Endothelial cell of umbilical vein (primary cell): ENCODE measurements around the gene MBD5. TPM values are rescaled to one million over a fixed set of nuclear protein-coding genes. Genes with fewer than 3 reads are reported as not detected.

Source experiments
- BruUV-seq: library from RNA; stranded (reverse); fragments of 400-500 nt; replicated peaks from 2 replicates; lab custom pipeline; 2021; lab: Mats Ljungman, UMichigan
- CTCF ChIA-PET: fragments of 300-600, 350-600 bp; sonication (Branson Sonifier 250); formaldehyde crosslinking; loops from one replicate; lab custom pipeline; 2021; ENCODE audit warnings: antibody characterized with exemption, inconsistent platforms; lab: Charles Lee
- POLR2A ChIA-PET: fragments of 300-600, 350-600 bp; sonication (Branson Sonifier 250); formaldehyde crosslinking; loops from one replicate; lab custom pipeline; 2021; ENCODE audit warnings: antibody characterized with exemption, inconsistent platforms; lab: Charles Lee
- DNase-seq: peaks from one replicate; pipeline ENCODE4 v3.0.0-alpha.2; 2011; ENCODE audit warnings: low read depth, low spot score
- FAIRE-seq: peaks from 2 replicates; lab custom pipeline; 2011; peaks lifted over from hg19 to GRCh38; lab: Jason Lieb, UNC
- H2AFZ ChIP-seq: 2 replicates; pipeline ENCODE4 v1.6.0; 2012; ENCODE audit warnings: low read depth, low read length, control low read depth, inconsistent platforms
- H3K27ac ChIP-seq: 2 replicates; pipeline ENCODE4 v1.5.1; 2011; ENCODE audit warnings: low read depth, mild to moderate bottlenecking, control low read depth, low read length, moderate library complexity; ENCODE audit not compliant: insufficient read depth
- H3K27me3 ChIP-seq, 2 experiments: 2 replicates each; pipeline versions ENCODE4 v1.6.0 to v1.6.1; 2011; ENCODE audit warnings: low read length in 2 of 2, mixed read lengths in 1 of 2; ENCODE audit not compliant: control insufficient read depth in 2 of 2, insufficient read depth in 2 of 2
- H3K36me3 ChIP-seq, 2 experiments: 2 replicates in 1 of 2; 3 replicates in 1 of 2; pipeline ENCODE4 v1.5.1; 2011; ENCODE audit warnings: low read length in 2 of 2, mild to moderate bottlenecking in 1 of 2, moderate library complexity in 1 of 2; ENCODE audit not compliant: control insufficient read depth in 2 of 2, insufficient read depth in 2 of 2; ENCODE audit errors: extremely low read depth in 1 of 2
- H3K4me1 ChIP-seq: 3 replicates; pipeline ENCODE4 v1.5.1; 2011; ENCODE audit warnings: mild to moderate bottlenecking, low read length; ENCODE audit not compliant: control insufficient read depth, insufficient read depth; ENCODE audit errors: extremely low read depth
- H3K4me2 ChIP-seq: 2 replicates; pipeline ENCODE4 v1.6.1; 2011; ENCODE audit warnings: low read length, control low read depth, mixed read lengths; ENCODE audit not compliant: insufficient read depth
- H3K4me3 ChIP-seq, 3 experiments: fragments of 200-600 bp in 1 of 3; sonication (generic), shearing (Covaris generic) in 1 of 3; replicated peaks in 1 of 3; 2 replicates each; pipeline ENCODE4 v1.5.1; 2011 to 2016; ENCODE audit warnings: control low read depth in 3 of 3, low read length in 3 of 3, mild to moderate bottlenecking in 2 of 3, inconsistent platforms in 1 of 3, low read depth in 1 of 3, moderate library complexity in 1 of 3; ENCODE audit not compliant: insufficient read depth in 1 of 3
- H3K79me2 ChIP-seq: 2 replicates; pipeline ENCODE4 v1.6.0; 2012; ENCODE audit warnings: low read length, inconsistent platforms; ENCODE audit not compliant: control insufficient read depth, insufficient read depth
- H3K9ac ChIP-seq: replicated peaks from 2 replicates; pipeline ENCODE3; 2011; ENCODE audit warnings: low read length, control low read depth; ENCODE audit not compliant: insufficient read depth; ENCODE audit errors: extremely low read depth
- H3K9me1 ChIP-seq: replicated peaks from 3 replicates; pipeline ENCODE4 v1.6.0; 2011; ENCODE audit warnings: mild to moderate bottlenecking, low read length; ENCODE audit not compliant: control insufficient read depth, insufficient read depth; ENCODE audit errors: extremely low read depth
- H3K9me3 ChIP-seq: replicated peaks from 2 replicates; pipeline ENCODE4 v1.5.1; 2012; ENCODE audit warnings: low read length, inconsistent platforms; ENCODE audit not compliant: control insufficient read depth, insufficient read depth
- H4K20me1 ChIP-seq: replicated peaks from 2 replicates; pipeline ENCODE3; 2011; ENCODE audit warnings: mild to moderate bottlenecking, low read length; ENCODE audit not compliant: control insufficient read depth, insufficient read depth; ENCODE audit errors: extremely low read depth
- EZH2 ChIP-seq: IDR thresholded peaks from 2 replicates; pipeline ENCODE4 v1.6.1; 2012; ENCODE audit warnings: borderline replicate concordance, low read depth, mild to moderate bottlenecking, moderate library complexity, low read length, inconsistent platforms; ENCODE audit not compliant: severe bottlenecking
- FOS ChIP-seq: IDR thresholded peaks from 2 replicates; pipeline ENCODE4 v1.6.1; 2011; ENCODE audit warnings: mild to moderate bottlenecking, low read length, moderate library complexity, borderline replicate concordance; ENCODE audit not compliant: insufficient read depth
- GATA2 ChIP-seq: IDR thresholded peaks from 2 replicates; pipeline ENCODE4 v1.7.0; 2011; ENCODE audit warnings: low read depth, mild to moderate bottlenecking, moderate library complexity, mixed read lengths, low read length; ENCODE audit not compliant: insufficient read length, insufficient read depth
- JUN ChIP-seq: IDR thresholded peaks from 2 replicates; pipeline ENCODE4 v1.6.1; 2011; ENCODE audit warnings: borderline replicate concordance, low read depth; ENCODE audit not compliant: insufficient read length, insufficient read depth
- MYC ChIP-seq: IDR thresholded peaks from one replicate; pipeline ENCODE4 v1.6.1; 2011; ENCODE audit warnings: mild to moderate bottlenecking, low read depth, low read length
- POLR2A ChIP-seq: IDR thresholded peaks from 2 replicates; pipeline ENCODE4 v1.6.1; 2012; ENCODE audit warnings: low read depth, mild to moderate bottlenecking, control low read depth, low read length
- POLR2AphosphoS5 ChIP-seq: IDR thresholded peaks from 2 replicates; pipeline ENCODE4 v1.6.1; 2012; ENCODE audit warnings: low read depth, mild to moderate bottlenecking, control low read depth, low read length, moderate library complexity; ENCODE audit not compliant: insufficient read depth
- dilution Hi-C: fragments of 300-500 bp; cut with MboI; formaldehyde crosslinking; loops from one replicate; pipeline ENCODE4 v1.15.0; 2019; ENCODE audit warnings: low sequenced_read_pairs; ENCODE audit not compliant: extremely low pct_ligation_motif_present
- intact Hi-C: fragments of 100-400 bp; cut with micrococcal nuclease; formaldehyde crosslinking; loops from one replicate; pipeline ENCODE4 v1.10.0; 2022
- polyA plus RNA-seq, 4 experiments: library from polyadenylated mRNA; depleted of rRNA in 3 of 4; stranded (reverse) in 3 of 4; unstranded in 1 of 4; fragments of >200 nt; gene quantifications; 2 replicates each; pipeline versions ENCODE4 v1.2.1 to v1.2.3, GENCODE V29; 2011 to 2012; ENCODE audit warnings: missing spikeins in 1 of 4
- total RNA-seq: library from RNA; stranded (reverse); gene quantifications from 2 replicates; pipeline ENCODE4 v1.2.3, GENCODE V29; 2021
- TF ChIP-seq, protein P1 (sequence below): IDR thresholded peaks from 2 replicates; pipeline ENCODE4 v1.6.1; 2011; ENCODE audit not compliant: insufficient read depth, insufficient read length
- TF ChIP-seq, protein P2 (sequence below), 2 donors: IDR thresholded peaks; 1 replicate in 1 of 2; 2 replicates in 1 of 2; pipeline ENCODE4 v1.5.1; 2011; ENCODE audit warnings: low read length in 2 of 2, mild to moderate bottlenecking in 2 of 2, moderate library complexity in 2 of 2, control low read depth in 1 of 2, inconsistent platforms in 1 of 2, low read depth in 1 of 2; ENCODE audit not compliant: insufficient read depth in 1 of 2; ENCODE audit errors: extremely low read depth in 1 of 2

The MBD5 gene
- total and polyA plus RNA-seq, 2 donors (not counting 3 experiments of a cell fraction or from before 2014, with no cell fraction given) = 11.3 to 37.0 TPM

GRCh38 chr2:148096012-148096411 is 75.1 kb downstream of the MBD5 start:
- Histone ChIP-seq H3K4me2 (no peak overlapping the region), H3K79me2 (no peaks in the 10 kb centered on the region), H3K9me1 (no peaks in the 10 kb centered on the region), H3K9ac (peak overlapping the region; percentile 9), H3K36me3 (no peaks in the 10 kb centered on the region), H3K9me3 (no peaks in the 10 kb centered on the region), H3K4me3 (no peak overlapping the region), H3K27me3 (no peaks in the 10 kb centered on the region), H3K27ac (no peak overlapping the region), H4K20me1 (no peaks in the 10 kb centered on the region), H2AFZ (no peak overlapping the region), H3K4me1 (peaks cover 9% of the 10 kb centered on the region)
- TF ChIP-seq, protein P1, sequence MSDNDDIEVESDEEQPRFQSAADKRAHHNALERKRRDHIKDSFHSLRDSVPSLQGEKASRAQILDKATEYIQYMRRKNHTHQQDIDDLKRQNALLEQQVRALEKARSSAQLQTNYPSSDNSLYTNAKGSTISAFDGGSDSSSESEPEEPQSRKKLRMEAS = no peak
- TF ChIP-seq FOS = no peak
- no peak for TF ChIP-seq POLR2A
- no peak for TF ChIP-seq POLR2AphosphoS5
- no peak for TF ChIP-seq GATA2
- TF ChIP-seq MYC = no peak
- no peak for TF ChIP-seq JUN
- TF ChIP-seq EZH2 = no peak
- TF ChIP-seq, protein P2, sequence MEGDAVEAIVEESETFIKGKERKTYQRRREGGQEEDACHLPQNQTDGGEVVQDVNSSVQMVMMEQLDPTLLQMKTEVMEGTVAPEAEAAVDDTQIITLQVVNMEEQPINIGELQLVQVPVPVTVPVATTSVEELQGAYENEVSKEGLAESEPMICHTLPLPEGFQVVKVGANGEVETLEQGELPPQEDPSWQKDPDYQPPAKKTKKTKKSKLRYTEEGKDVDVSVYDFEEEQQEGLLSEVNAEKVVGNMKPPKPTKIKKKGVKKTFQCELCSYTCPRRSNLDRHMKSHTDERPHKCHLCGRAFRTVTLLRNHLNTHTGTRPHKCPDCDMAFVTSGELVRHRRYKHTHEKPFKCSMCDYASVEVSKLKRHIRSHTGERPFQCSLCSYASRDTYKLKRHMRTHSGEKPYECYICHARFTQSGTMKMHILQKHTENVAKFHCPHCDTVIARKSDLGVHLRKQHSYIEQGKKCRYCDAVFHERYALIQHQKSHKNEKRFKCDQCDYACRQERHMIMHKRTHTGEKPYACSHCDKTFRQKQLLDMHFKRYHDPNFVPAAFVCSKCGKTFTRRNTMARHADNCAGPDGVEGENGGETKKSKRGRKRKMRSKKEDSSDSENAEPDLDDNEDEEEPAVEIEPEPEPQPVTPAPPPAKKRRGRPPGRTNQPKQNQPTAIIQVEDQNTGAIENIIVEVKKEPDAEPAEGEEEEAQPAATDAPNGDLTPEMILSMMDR (IDR thresholded peaks at IDR 0.05; ENCODE audit: extremely low read depth in 1 of 2, insufficient read depth in 1 of 2, low read depth in 1 of 2, low read length in 2 of 2) = no peak
- POLR2A ChIA-PET = no interaction called here
- peak; percentile 33 for DNase-seq
- intact Hi-C loops = loop anchor here (2.0 to 10.0 kb wide), 3 partner anchors 75 to 1951 kb away; partner anchors contain the start of genes MBD5 and ORC4
- dilution Hi-C loops = no loop called here
- CTCF ChIA-PET = interaction anchor here (1.0 to 2.0 kb wide), 3 partner anchors 9 to 76 kb away, joined by 3 to 7 read pairs (median 3); partner anchors contain the start of genes MBD5 and ORC4
- no TSS peak for BruUV-seq
- FAIRE-seq = peak; percentile 84
